B cell (primary cell): Measurements from ENCODE around the gene TEFM. TPM values are rescaled to one million over a fixed set of nuclear protein-coding genes. Genes with fewer than 3 reads are reported as not detected.

Experiments
- ATAC-seq: fragments of 200-7000 bp; cut with Tn5 transposase; one replicate; pipeline ENCODE4 v1.10.0; 2021; ENCODE audit warnings: low read depth, mild to moderate bottlenecking, moderate number of reproducible peaks, moderate library complexity
- CTCF ChIA-PET: fragments of 350-600 bp; sonication (Branson Sonifier 250); formaldehyde crosslinking; loops from one replicate; lab custom pipeline; 2021; ENCODE audit warnings: antibody characterized with exemption, inconsistent platforms; lab: Charles Lee
- POLR2A ChIA-PET: fragments of 350-600 bp; sonication (Branson Sonifier 250); formaldehyde crosslinking; loops from one replicate; lab custom pipeline; 2021; ENCODE audit warnings: antibody characterized with exemption; lab: Charles Lee
- DNase-seq: peaks from one replicate; pipeline ENCODE4 v3.0.0; 2013
- H2AFZ ChIP-seq: 2 replicates; pipeline ENCODE4 v1.6.1; 2012; ENCODE audit warnings: mild to moderate bottlenecking, low read depth, low read length; ENCODE audit not compliant: insufficient read depth, poor library complexity, severe bottlenecking
- H3K27ac ChIP-seq, 2 donors: 1 replicate in 1 of 2; 2 replicates in 1 of 2; pipeline ENCODE4 v1.5.1; 2012 to 2013; ENCODE audit warnings: low read length in 2 of 2, mild to moderate bottlenecking in 2 of 2, moderate library complexity in 1 of 2
- H3K27me3 ChIP-seq, 4 experiments: fragments of 200-600 bp in 1 of 4; sonication (generic) in 1 of 4; replicated peaks in 1 of 4; 1 replicate in 2 of 4; 2 replicates in 2 of 4; pipeline versions ENCODE4 v1.6.1 to v1.7.0; 2013 to 2016; ENCODE audit warnings: low read length in 3 of 4, mild to moderate bottlenecking in 2 of 4, mixed read lengths in 1 of 4, moderate library complexity in 1 of 4; ENCODE audit not compliant: insufficient read depth in 4 of 4, control insufficient read depth in 3 of 4; ENCODE audit errors: control extremely low read depth in 1 of 4
- H3K36me3 ChIP-seq, 2 experiments: replicated peaks in 1 of 2; 1 replicate in 1 of 2; 2 replicates in 1 of 2; pipeline versions ENCODE4 v1.6.1 to v1.7.1; 2013; ENCODE audit warnings: low read length in 1 of 2; ENCODE audit not compliant: insufficient read depth in 2 of 2, control insufficient read depth in 1 of 2; ENCODE audit errors: control extremely low read depth in 1 of 2, extremely low read depth in 1 of 2
- H3K4me1 ChIP-seq, 2 donors: fragments of 200-600 bp in 1 of 2; sonication (generic) in 1 of 2; 1 replicate in 1 of 2; 2 replicates in 1 of 2; pipeline versions ENCODE4 v1.5.1 to v1.6.1; 2013 to 2017; ENCODE audit warnings: low read length in 2 of 2; ENCODE audit not compliant: control insufficient read depth in 2 of 2, insufficient read depth in 2 of 2
- H3K4me2 ChIP-seq: replicated peaks from 2 replicates; pipeline ENCODE3; 2012; ENCODE audit warnings: mild to moderate bottlenecking, low read depth, low read length; ENCODE audit not compliant: poor library complexity, severe bottlenecking
- H3K4me3 ChIP-seq, 5 experiments: fragments of 200-600 bp in 1 of 5; sonication (generic) in 1 of 5; 1 replicate in 3 of 5; 2 replicates in 2 of 5; pipeline versions ENCODE4 v1.5.1 to v1.7.0; 2011 to 2016; ENCODE audit warnings: low read length in 4 of 5, mild to moderate bottlenecking in 4 of 5, low read depth in 2 of 5, control low read depth in 1 of 5, moderate library complexity in 1 of 5; ENCODE audit not compliant: insufficient read depth in 1 of 5; ENCODE audit errors: control extremely low read depth in 1 of 5, extremely low read depth in 1 of 5
- H3K79me2 ChIP-seq: fragments of 200-600 bp; sonication (generic); one replicate; pipeline ENCODE4 v1.6.0; 2016; ENCODE audit warnings: low read length; ENCODE audit not compliant: control insufficient read depth, insufficient read depth
- H3K9ac ChIP-seq: fragments of 200-600 bp; sonication (generic); 2 replicates; pipeline ENCODE4 v1.6.1; 2017; ENCODE audit warnings: mild to moderate bottlenecking, low read length, moderate library complexity
- H3K9me3 ChIP-seq, 3 donors: one replicate each; pipeline versions ENCODE4 v1.6.1 to v1.7.1; 2013; ENCODE audit warnings: low read length in 2 of 3; ENCODE audit not compliant: control insufficient read depth in 2 of 3, insufficient read depth in 1 of 3; ENCODE audit errors: control extremely low read depth in 1 of 3
- H4K20me1 ChIP-seq: 2 replicates; pipeline ENCODE4 v1.6.0; 2012; ENCODE audit warnings: mild to moderate bottlenecking, low read length; ENCODE audit not compliant: insufficient read depth, control insufficient read depth, poor library complexity, severe bottlenecking
- H3K27ac Mint-ChIP-seq: one replicate; pipeline ENCODE4 v1.8.0; 2021; ENCODE audit warnings: mixed read lengths
- H3K27me3 Mint-ChIP-seq: one replicate; pipeline ENCODE4 v1.8.0; 2021; ENCODE audit warnings: mixed read lengths
- H3K4me1 Mint-ChIP-seq: one replicate; pipeline ENCODE4 v1.8.0; 2021; ENCODE audit warnings: mixed read lengths
- H3K4me3 Mint-ChIP-seq: one replicate; pipeline ENCODE4 v1.8.0; 2021; ENCODE audit warnings: mixed read lengths
- H3K9me3 Mint-ChIP-seq: one replicate; pipeline ENCODE4 v1.8.0; 2022; ENCODE audit warnings: mixed read lengths; ENCODE audit not compliant: insufficient read depth
- EZH2 ChIP-seq: IDR thresholded peaks from 2 replicates; pipeline ENCODE4 v1.6.1; 2012; ENCODE audit warnings: borderline replicate concordance, low read depth, mild to moderate bottlenecking, moderate library complexity, low read length; ENCODE audit not compliant: insufficient read depth, poor library complexity, severe bottlenecking
- WGBS: methylation state at CpG from one replicate; pipeline ENCODE4 v1.1.5; 2013; ENCODE audit warnings: missing lambda C conversion rate; ENCODE audit not compliant: insufficient coverage; 5-methylcytosine and 5-hydroxymethylcytosine counted together
- intact Hi-C: fragments of 100-400 bp; cut with micrococcal nuclease; formaldehyde crosslinking; loops from one replicate; pipeline ENCODE4 v1.10.0; 2022
- polyA plus RNA-seq: library from polyadenylated mRNA; depleted of rRNA; stranded (reverse); fragments of >200 nt; gene quantifications from 2 replicates; pipeline ENCODE4 v1.2.3, GENCODE V29; 2012
- total RNA-seq, 2 donors: library from RNA; stranded (reverse); fragments of 120-200 nt in 1 of 2; gene quantifications; 1 replicate in 1 of 2; 2 replicates in 1 of 2; pipeline versions ENCODE4 v1.2.3 to v1.2.4, GENCODE V29; 2013 to 2022
- TF ChIP-seq, protein P1 (sequence below): fragments of 200-600 bp; IDR thresholded peaks from one replicate; pipeline ENCODE4 v1.8.0; 2022; ENCODE audit warnings: antibody characterized with exemption, mild to moderate bottlenecking

The TEFM gene
- total and polyA plus RNA-seq, 2 donors (not counting 1 experiment from before 2014, with no cell fraction given), result 8.8 to 27.8 TPM

- CTCF ChIA-PET, result no interaction called here
- Mint-ChIP-seq H3K27me3 (no peaks in the 10 kb centered on the region), H3K27ac (no peak overlapping the region), H3K4me3 (no peak overlapping the region), H3K4me1 (peaks cover 3% of the 10 kb centered on the region), H3K9me3 (no peaks in the 10 kb centered on the region)
- H2AFZ ChIP-seq, result no peak overlapping the region
- TF ChIP-seq EZH2, result no peak
- TF ChIP-seq, protein P1, sequence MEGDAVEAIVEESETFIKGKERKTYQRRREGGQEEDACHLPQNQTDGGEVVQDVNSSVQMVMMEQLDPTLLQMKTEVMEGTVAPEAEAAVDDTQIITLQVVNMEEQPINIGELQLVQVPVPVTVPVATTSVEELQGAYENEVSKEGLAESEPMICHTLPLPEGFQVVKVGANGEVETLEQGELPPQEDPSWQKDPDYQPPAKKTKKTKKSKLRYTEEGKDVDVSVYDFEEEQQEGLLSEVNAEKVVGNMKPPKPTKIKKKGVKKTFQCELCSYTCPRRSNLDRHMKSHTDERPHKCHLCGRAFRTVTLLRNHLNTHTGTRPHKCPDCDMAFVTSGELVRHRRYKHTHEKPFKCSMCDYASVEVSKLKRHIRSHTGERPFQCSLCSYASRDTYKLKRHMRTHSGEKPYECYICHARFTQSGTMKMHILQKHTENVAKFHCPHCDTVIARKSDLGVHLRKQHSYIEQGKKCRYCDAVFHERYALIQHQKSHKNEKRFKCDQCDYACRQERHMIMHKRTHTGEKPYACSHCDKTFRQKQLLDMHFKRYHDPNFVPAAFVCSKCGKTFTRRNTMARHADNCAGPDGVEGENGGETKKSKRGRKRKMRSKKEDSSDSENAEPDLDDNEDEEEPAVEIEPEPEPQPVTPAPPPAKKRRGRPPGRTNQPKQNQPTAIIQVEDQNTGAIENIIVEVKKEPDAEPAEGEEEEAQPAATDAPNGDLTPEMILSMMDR, result no peak
- H3K27me3 ChIP-seq, result no peaks in the 10 kb centered on the region
- no peak for DNase-seq
- no peaks in the 10 kb centered on the region for H3K4me1 ChIP-seq
- H3K9ac ChIP-seq, result no peak overlapping the region
- no peak overlapping the region for H3K27ac ChIP-seq
- intact Hi-C loops, result no loop called here
- H4K20me1 ChIP-seq, result peaks cover 5% of the 10 kb centered on the region
- no peak overlapping the region for H3K4me3 ChIP-seq
- no peak overlapping the region for H3K4me2 ChIP-seq
- POLR2A ChIA-PET, result no interaction called here
- H3K9me3 ChIP-seq, result peaks cover 0 to 1% (median 0%) of the 10 kb centered on the region in 3 donors
- peaks cover 7% of the 10 kb centered on the region for H3K79me2 ChIP-seq
- peaks cover 12 to 23% of the 10 kb centered on the region in 2 experiments for H3K36me3 ChIP-seq
- no peak for ATAC-seq
- WGBS, result 100% methylated on average over 3 of the region's 5 CpGs
Observed at GRCh38 chr17:30897311-30897710, 8.7 kb downstream of the TEFM start.

- Histone ChIP-seq H4K20me1 (no peaks in the 10 kb centered on the region), H3K9me3 (no peaks in the 10 kb centered on the region), H3K27me3 (no peaks in the 10 kb centered on the region), H3K4me3 (no peak overlapping the region), H3K27ac (no peak overlapping the region), H3K36me3 (peaks cover 3 to 10% of the 10 kb centered on the region in 2 experiments), H2AFZ (no peak overlapping the region), H3K79me2 (peaks cover 5% of the 10 kb centered on the region), H3K4me1 (no peaks in the 10 kb centered on the region), H3K4me2 (no peak overlapping the region), H3K9ac (no peak overlapping the region)
- WGBS, result 100% methylated on average over 1 of the region's 3 CpGs
- no peaks in the 10 kb centered on the region for H3K27me3 Mint-ChIP-seq
- no peak for DNase-seq
- no peaks in the 10 kb centered on the region for H3K9me3 Mint-ChIP-seq
- H3K4me3 Mint-ChIP-seq, result no peak overlapping the region
- no peak for TF ChIP-seq EZH2
- TF ChIP-seq, protein P1, result no peak
- intact Hi-C loops, result no loop called here
- ChIA-PET CTCF (interaction anchor here (1.4 kb wide), 1 partner anchor 479 kb away, joined by 5 read pairs; no protein-coding TSS in a partner anchor), POLR2A (no interaction called here)
- no peak for ATAC-seq
- no peaks in the 10 kb centered on the region for H3K4me1 Mint-ChIP-seq
- H3K27ac Mint-ChIP-seq, result no peak overlapping the region
Observed at GRCh38 chr17:30894236-30894635, 11.8 kb downstream of the TEFM start.
